Anterior cingulate cortex (tissue), 58 donors: Measurements from ENCODE around the gene C2orf69.
A peak's percentile ranks its signal among the peaks of the same experiment; 100 is the strongest.

Source experiments
- DNase-seq, 58 donors: peaks; one replicate each; lab custom pipeline; 2025; lab: John Stamatoyannopoulos, UW

The C2orf69 gene, protein sequence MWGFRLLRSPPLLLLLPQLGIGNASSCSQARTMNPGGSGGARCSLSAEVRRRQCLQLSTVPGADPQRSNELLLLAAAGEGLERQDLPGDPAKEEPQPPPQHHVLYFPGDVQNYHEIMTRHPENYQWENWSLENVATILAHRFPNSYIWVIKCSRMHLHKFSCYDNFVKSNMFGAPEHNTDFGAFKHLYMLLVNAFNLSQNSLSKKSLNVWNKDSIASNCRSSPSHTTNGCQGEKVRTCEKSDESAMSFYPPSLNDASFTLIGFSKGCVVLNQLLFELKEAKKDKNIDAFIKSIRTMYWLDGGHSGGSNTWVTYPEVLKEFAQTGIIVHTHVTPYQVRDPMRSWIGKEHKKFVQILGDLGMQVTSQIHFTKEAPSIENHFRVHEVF

DNA sequence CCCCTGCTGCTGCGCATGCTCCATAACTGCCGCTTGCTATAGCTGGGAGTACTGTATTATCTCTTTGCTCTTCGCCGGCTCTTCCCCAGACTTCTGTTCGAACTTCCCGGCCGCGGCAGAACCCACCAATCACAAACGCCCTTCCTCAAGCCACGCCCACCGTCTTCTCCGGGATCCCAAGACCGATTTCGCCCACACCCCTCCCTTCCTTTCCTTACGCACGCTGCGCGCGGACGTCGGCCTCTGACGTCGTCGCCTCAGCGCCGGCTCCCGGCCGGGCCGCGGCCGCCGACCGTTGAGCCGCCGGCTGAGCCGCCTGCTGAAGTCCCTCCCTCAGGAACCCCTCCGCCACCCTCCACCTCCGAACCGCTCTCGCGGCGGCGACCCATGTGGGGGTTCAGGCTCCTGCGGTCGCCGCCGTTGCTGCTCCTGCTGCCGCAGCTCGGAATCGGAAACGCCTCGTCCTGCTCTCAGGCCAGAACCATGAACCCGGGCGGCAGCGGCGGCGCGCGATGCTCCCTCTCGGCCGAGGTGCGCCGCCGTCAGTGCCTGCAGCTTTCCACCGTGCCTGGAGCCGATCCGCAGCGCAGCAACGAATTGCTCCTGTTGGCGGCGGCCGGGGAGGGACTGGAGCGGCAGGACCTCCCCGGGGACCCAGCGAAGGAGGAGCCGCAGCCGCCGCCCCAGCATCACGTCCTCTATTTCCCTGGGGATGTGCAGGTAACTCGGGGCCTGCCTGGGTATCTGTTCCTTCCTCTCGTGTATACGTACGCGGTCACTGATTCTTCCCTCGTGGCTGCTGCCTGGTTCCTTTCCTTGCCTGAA is at the start of gene C2orf69:
TSS of gene C2orf69 (plus strand) at position 242 of the 825 bp plus-strand sequence. CDS start at position 388, 146 bp downstream.
- peak; percentile 54 to 98 (median 94) for DNase-seq

- no peak for DNase-seq
Measured at GRCh38 chr2:199862788-199863187, 48.3 kb upstream of the C2orf69 start.

DNA sequence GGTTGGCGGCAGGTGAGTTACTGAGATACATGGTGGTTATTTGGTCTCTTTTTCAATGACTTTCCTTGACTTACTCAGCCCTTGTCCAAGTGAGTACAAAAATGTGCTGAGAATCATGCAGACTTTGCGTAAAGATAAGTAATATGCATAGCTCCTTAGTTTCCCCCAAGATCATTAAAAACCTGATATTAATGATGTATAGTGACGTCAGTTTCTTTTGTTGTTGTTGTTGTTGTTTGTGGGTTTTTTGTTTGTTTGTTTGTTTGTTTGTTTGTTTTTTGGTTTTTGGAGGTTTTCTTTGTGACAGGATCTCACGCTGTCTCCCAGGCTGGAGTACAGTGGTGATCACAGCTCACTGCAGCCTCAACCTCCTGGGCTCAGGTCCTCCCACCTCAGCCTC is 45.2 kb upstream of the C2orf69 start:
- DNase-seq: no peak

GRCh38 chr2:199868431-199869226 is 42.5 kb upstream of the C2orf69 start:
- DNase-seq: no peak

DNA sequence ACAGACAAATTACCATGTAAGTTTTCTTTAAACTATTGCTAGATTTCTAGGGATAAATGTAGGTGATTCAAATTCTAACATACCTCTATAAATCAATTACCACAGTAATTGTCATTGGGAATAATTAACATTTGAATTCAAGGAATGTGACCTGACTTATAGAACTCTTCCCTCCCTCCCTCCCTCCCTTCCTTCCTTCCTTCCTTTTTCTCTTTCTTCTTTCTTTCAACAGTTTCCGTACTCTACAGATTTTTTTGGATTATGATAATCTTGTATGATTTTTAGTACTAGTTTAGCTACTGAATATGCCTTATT is 41.9 kb upstream of the C2orf69 start:
- DNase-seq: no peak

GRCh38 chr2:199869653-199870052 is 41.4 kb upstream of the C2orf69 start:
- DNase-seq: no peak

DNA sequence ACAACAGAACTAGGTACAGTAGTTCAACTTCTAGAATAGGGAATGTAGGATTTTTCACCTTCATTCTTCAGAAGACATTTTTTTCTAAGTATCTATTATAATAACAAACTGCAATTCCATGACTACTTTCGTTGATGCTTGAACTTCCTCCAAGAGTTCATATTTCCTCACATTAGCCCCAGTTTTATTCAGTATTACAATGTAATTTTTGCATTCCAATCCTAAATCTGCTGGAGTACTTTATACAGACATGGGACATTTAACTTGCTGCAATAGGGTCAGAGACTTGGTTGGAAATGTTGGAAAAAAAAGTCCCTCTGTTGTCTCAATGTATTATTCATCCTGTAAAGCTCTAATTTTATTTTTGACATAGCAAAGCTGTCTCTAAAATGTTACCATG is 40.5 kb upstream of the C2orf69 start:
- no peak for DNase-seq

GRCh38 chr2:199874209-199874608 is 36.9 kb upstream of the C2orf69 start:
- no peak for DNase-seq

DNA sequence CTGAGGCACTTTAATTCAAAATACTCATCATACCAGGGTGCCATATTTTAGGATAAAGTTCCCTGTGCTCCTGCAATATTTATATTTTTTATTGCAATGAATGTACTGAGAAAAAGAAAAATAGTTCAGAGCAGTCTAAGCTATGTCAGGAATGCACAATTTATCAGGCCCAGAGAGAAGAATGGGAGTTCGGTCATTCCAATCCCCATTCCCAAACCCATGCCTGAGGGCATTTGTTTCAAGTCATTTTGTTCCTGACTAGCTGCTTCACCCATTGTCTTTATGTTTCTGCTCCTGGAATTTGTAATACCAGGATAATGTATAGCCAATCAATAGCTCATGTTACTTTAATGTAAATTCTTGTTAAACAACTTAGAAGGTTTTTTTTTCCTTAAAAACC is 35.7 kb upstream of the C2orf69 start:
- no peak for DNase-seq

- DNase-seq: no peak
Measured at GRCh38 chr2:199882667-199883066, 28.4 kb upstream of the C2orf69 start.

DNA sequence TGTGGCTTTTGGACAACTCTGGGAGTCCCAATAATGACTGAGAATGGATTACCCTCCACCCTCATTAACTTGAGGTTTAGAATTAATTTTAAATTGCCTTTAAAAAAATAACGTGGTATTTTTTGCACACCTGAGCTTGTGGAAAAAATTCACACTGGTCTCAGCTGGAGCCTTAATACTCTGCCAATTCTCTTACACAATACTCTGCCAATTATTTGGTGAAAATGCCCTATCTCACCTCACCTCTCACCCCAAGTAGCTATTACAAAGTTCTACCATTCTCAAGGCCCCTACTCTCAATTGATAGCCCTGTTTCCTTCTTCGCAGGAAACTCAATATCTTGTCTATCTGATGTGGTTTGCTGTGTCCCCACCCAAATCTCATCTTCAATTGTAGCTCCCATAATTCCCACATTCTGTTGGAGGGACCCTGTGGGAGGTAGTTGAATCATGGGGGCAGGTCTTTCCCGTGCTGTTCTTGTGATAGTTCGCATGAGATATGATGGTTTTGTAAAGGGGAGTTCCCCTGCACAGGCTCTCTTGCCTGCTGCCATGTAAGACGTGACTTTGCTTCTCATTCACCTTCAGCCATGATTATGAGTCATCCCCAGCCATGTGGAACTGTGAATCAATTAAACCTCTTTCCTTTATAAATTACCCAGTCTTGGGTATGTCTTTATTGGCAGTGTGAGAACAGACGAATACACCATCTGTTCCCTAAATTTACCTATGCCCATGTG is 27.4 kb upstream of the C2orf69 start:
- DNase-seq: no peak

DNA sequence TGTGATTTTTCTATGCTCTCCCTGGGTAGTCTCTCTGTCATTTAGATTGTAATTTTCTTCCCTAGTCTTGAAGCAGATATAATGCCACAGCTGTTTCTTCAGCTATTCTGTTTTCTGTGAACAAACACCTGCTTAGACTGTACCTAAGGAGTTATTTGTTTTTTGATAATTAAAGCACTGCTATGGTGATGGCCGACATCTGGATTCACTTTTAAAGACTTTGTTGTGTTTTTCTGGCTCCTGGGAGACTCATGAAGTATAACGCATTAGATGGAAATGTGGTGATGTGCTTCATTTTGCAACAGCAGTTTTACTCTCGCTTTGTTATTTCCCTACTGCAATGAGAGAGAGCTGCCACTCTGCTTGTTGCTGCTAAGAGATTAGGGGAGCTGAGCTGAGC is 15.7 kb upstream of the C2orf69 start:
- DNase-seq: no peak

- DNase-seq: no peak
Measured at GRCh38 chr2:199896617-199897016, 14.5 kb upstream of the C2orf69 start.

DNA sequence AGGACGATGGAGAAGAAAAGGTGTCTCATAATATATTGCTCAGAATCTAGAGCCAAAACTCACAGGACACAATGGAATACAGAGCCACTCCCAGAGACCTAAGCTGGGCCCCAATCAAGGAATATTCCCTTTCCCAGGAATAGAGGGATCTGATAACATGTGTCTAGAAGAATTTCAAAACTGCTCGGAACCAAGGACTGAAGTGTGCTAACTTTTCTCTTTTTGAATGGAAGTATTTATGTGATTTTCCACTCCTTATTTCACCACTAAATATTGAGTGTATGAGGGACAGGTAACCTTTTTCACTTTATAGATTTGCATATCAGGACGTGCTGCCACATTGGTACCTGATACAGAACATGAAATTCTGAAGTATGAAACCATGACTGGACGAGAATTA is 9.2 kb upstream of the C2orf69 start:
- DNase-seq: no peak

- no peak for DNase-seq
Measured at GRCh38 chr2:199902486-199903110, 8.5 kb upstream of the C2orf69 start.

GRCh38 chr2:199903111-199903510 is 8.0 kb upstream of the C2orf69 start:
- DNase-seq: no peak

GRCh38 chr2:199907008-199907714 is 3.9 kb upstream of the C2orf69 start:
- DNase-seq: no peak

DNA sequence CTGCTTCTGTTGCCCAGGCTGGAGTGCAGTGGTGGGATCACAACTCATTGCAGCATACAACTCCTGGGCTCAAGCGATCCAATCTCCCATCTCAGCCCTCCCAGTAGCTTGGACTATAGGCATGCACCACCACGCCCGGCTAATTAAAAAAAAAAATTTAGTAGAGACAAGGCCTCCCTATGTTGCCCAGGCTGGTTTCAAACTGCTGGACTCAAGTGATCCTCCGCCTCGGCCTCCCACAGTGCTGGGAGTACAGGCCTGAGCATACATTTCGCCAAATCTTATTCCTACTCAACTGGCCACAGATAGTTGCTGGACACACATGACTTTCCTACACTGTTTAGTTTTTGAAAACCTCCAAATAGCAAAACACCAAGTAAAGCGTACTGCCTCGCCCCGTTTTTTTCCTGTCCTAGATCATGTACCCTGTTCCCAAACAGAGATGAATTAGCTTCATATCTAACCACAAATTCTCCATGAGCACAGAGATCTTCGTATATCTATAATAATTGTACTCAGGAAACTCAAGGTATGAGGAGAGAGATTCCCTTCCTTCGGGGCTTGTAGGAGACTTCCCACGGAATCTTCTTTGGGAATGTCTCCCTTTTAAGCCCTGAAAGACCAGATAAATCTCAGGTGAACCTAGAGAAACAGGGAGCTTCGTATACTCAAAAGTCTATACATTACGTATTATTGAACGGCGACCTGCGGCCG is 598 bp upstream of the C2orf69 start:
- DNase-seq: no peak

- peak in 3 of 58 donors; percentile 34 to 61 (median 48) for DNase-seq
Measured at GRCh38 chr2:199911877-199912161, 726 bp downstream of the C2orf69 start.
